Bronchial epithelial cell (primary cell): Measurements from ENCODE around the gene FHIP1B. TPM values are rescaled to one million over a fixed set of nuclear protein-coding genes. Genes with fewer than 3 reads are reported as not detected.

Experiments
- DNase-seq: peaks from one replicate; pipeline ENCODE4 v3.0.0-alpha.2; 2010; ENCODE audit warnings: low read depth
- FAIRE-seq: peaks from 2 replicates; lab custom pipeline; 2011; peaks lifted over from hg19 to GRCh38; lab: Jason Lieb, UNC
- H3K27me3 ChIP-seq: 2 replicates; pipeline ENCODE4 v1.5.1; 2011; ENCODE audit warnings: low read length; ENCODE audit not compliant: control insufficient read depth, insufficient read depth
- H3K36me3 ChIP-seq: 2 replicates; pipeline ENCODE4 v1.5.1; 2011; ENCODE audit warnings: low read length; ENCODE audit not compliant: control insufficient read depth, insufficient read depth
- H3K4me3 ChIP-seq: 2 replicates; pipeline ENCODE4 v1.5.1; 2011; ENCODE audit warnings: mild to moderate bottlenecking, low read depth, low read length, control low read depth
- total RNA-seq: library from RNA; depleted of rRNA; stranded (reverse); fragments of >200 nt; gene quantifications from 2 replicates; pipeline ENCODE4 v1.2.1, GENCODE V29; 2014
- TF ChIP-seq, protein P1 (sequence below): IDR thresholded peaks from 2 replicates; pipeline ENCODE4 v1.5.1; 2011; ENCODE audit warnings: mild to moderate bottlenecking, moderate library complexity, low read length, control low read depth, inconsistent platforms; ENCODE audit not compliant: insufficient read depth, severe bottlenecking

FHIP1B gene
- total RNA-seq, 1 donor from 2014 or later, result 7.4 TPM

DNA sequence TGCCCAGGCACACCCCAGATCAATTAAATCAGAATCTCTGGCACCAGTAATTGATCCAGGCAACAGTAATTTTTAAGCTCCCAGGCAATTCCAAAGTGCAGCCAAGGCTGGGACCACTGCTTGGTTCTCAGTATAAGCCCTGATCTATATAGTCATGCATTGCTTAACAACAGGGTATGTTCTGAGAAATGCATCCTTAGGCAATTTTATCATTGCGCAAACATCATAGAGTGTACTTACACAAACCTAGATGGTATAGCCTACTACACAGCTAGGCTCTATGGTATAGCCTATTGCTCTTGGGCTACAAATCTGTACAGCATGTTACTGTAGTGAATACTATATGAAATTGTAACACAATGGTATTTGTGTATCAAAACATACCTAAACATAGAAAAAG is 29.7 kb downstream of the FHIP1B start:
- H3K36me3 ChIP-seq, result peaks cover 2% of the 10 kb centered on the region
- H3K4me3 ChIP-seq, result no peak overlapping the region
- TF ChIP-seq, protein P1, sequence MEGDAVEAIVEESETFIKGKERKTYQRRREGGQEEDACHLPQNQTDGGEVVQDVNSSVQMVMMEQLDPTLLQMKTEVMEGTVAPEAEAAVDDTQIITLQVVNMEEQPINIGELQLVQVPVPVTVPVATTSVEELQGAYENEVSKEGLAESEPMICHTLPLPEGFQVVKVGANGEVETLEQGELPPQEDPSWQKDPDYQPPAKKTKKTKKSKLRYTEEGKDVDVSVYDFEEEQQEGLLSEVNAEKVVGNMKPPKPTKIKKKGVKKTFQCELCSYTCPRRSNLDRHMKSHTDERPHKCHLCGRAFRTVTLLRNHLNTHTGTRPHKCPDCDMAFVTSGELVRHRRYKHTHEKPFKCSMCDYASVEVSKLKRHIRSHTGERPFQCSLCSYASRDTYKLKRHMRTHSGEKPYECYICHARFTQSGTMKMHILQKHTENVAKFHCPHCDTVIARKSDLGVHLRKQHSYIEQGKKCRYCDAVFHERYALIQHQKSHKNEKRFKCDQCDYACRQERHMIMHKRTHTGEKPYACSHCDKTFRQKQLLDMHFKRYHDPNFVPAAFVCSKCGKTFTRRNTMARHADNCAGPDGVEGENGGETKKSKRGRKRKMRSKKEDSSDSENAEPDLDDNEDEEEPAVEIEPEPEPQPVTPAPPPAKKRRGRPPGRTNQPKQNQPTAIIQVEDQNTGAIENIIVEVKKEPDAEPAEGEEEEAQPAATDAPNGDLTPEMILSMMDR, result no peak
- FAIRE-seq (no peak), DNase-seq (peak; percentile 52)
- no peaks in the 10 kb centered on the region for H3K27me3 ChIP-seq

DNA sequence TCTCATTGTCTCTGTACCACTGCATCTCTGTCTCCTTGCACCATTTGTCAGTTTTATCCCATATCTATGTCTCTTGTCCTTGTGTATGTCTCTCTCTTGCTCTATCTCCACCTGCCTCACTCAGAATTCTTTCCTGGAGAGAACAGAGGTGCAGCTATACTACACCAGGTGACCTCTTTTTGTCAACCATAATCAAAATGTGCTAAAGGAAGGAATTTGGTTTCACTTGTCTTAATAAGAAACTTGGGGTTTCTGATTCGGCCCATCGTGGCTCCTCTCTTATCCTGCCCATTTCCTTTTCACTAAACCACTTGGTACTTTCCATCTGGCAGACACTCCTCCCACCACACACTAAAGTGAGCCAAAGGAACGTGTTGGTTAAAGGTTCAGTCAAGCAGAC is 31.1 kb downstream of the FHIP1B start:
- TF ChIP-seq, protein P1, result no peak
- Histone ChIP-seq H3K4me3 (no peak overlapping the region), H3K27me3 (no peaks in the 10 kb centered on the region), H3K36me3 (peaks cover 2% of the 10 kb centered on the region)
- no peak for FAIRE-seq
- DNase-seq, result no peak

DNA sequence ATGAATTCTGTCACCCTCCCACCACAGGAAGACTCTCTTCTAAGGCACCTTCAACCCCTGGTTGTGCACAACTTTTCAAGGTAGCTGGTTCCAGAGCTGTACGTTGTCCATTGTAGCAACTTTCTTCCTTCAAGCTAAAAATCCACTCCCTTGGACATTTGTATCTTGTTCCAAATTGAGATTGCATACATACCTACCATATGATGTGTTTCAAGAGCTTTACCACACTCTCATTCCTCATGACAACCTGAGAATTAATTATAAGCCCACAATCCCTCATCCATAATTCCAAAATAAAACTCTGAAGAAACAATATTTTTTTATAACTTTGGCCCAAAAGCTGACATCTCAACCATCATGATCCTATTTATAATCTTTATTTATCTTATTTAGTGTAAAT is 32.4 kb downstream of the FHIP1B start:
- DNase-seq (no peak), FAIRE-seq (no peak)
- TF ChIP-seq, protein P1, result no peak
- Histone ChIP-seq H3K4me3 (no peak overlapping the region), H3K36me3 (peaks cover 2% of the 10 kb centered on the region), H3K27me3 (no peaks in the 10 kb centered on the region)

DNA sequence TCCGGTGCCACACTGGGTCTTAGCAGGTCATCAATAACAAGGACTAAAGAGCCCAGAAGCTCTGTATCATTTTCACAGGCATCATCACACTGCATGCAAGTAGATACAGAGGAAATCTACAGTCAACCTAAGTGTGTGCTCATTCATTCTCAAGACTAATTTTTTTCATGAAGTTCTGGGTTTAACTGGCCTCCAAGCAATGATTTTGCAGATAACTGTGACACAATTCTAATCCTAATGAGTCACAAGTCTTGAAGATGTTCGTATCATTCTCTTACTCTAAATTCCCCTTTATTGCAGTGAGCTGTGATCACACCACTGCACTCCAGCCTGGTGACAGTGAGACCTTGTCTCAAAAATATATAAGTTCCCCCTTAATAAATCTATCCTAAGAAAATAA is 33.0 kb downstream of the FHIP1B start:
- TF ChIP-seq, protein P1, result no peak
- DNase-seq, result peak; percentile 7
- no peak for FAIRE-seq

DNA sequence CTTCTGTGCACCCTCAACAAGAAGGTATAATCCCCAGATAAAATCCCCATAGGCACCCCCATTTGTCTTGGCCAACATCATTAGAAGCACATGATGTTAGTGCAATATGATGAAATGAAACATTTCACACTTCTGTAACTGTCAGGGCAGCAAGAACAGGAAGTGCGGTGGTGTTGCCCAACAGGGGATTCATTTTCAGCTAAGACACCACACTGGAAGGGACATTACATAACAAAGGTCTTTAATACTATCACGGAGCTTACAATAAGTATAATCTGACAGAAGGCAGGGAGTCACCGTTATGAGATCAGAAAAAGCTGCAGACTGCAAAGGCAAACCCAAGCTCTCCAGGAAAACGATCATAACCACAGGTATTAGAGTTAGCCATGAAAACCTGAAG is 33.5 kb downstream of the FHIP1B start:
- FAIRE-seq (no peak), DNase-seq (no peak)
- TF ChIP-seq, protein P1, result no peak
- Histone ChIP-seq H3K27me3 (no peaks in the 10 kb centered on the region), H3K4me3 (no peak overlapping the region), H3K36me3 (peaks cover 2% of the 10 kb centered on the region)

More for the DNA sequence above, 33.0 kb downstream of the FHIP1B start:
- H3K36me3 ChIP-seq, result peaks cover 2% of the 10 kb centered on the region
- H3K4me3 ChIP-seq, result no peak overlapping the region
- H3K27me3 ChIP-seq, result no peaks in the 10 kb centered on the region

DNA sequence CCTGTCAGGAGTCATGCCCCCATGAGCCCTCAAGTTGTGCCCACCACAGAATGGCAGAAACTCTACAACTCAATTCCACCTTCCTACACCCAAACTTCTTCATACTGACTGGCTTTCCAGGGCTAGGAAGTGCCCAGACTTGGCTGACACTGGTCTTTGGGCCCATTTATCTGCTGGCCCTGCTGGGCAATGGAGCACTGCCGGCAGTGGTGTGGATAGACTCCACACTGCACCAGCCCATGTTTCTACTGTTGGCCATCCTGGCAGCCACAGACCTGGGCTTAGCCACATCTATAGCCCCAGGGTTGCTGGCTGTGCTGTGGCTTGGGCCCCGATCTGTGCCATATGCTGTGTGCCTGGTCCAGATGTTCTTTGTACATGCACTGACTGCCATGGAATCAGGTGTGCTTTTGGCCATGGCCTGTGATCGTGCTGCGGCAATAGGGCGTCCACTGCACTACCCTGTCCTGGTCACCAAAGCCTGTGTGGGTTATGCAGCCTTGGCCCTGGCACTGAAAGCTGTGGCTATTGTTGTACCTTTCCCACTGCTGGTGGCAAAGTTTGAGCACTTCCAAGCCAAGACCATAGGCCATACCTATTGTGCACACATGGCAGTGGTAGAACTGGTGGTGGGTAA is 35.1 kb downstream of the FHIP1B start, which contains the start of gene OR52W1:
OR52W1 (plus strand) TSS at position 51 of the 637 bp plus-strand sequence; CDS start at position 51, 0 bp downstream.
- no peak within 1 kb of the TSS for H3K4me3 ChIP-seq
- H3K36me3 ChIP-seq, result no peaks in the 10 kb centered on the region
- no peaks in the 10 kb centered on the region for H3K27me3 ChIP-seq
- TF ChIP-seq, protein P1, result no peak
- no peak for DNase-seq
- no peak for FAIRE-seq
